Erythroblast (primary cell): Measurements from ENCODE around the gene CNIH3.

Experiments
- GATA1 ChIP-seq: IDR thresholded peaks from 2 replicates; pipeline ENCODE4 v1.6.1; 2011; ENCODE audit warnings: low read depth, mild to moderate bottlenecking, control low read depth, low read length, moderate library complexity
- POLR2A ChIP-seq: IDR thresholded peaks from 2 replicates; pipeline ENCODE4 v1.6.1; 2011; ENCODE audit warnings: mild to moderate bottlenecking, low read length

DNA sequence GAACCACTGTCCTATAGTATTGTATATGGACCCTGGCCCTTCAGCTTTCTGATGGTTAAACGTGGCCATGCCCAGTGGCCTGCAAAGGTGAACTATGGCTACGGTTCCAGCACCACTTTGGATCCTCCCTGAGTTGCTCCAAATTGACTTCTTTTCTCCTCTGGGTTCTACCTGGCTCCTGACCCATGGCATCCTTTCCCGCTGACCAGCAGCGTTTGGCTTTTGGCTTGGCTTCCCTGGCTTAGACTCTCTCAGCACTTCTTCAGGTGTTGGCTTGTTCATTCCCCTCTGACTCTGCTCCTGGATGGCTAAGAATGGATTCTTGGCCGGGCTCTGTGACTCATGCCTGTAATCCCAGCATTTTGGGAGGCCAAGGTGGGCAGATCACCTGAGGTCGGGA lies 152.9 kb downstream of the CNIH3 start:
- TF ChIP-seq POLR2A (no peak), GATA1 (no peak)
